T1000 (cell line): Measurements from ENCODE around the gene CDK17.
"Not testable (repeated sequence)": the region's sequence is repeated elsewhere in the genome, so short reads cannot be mapped to it uniquely, and the experiment has no call there.

Source experiments
- DNase-seq: peaks from one replicate; lab custom pipeline; 2025; ENCODE audit warnings: mixed read lengths; lab: John Stamatoyannopoulos, UW

The CDK17 gene

DNA sequence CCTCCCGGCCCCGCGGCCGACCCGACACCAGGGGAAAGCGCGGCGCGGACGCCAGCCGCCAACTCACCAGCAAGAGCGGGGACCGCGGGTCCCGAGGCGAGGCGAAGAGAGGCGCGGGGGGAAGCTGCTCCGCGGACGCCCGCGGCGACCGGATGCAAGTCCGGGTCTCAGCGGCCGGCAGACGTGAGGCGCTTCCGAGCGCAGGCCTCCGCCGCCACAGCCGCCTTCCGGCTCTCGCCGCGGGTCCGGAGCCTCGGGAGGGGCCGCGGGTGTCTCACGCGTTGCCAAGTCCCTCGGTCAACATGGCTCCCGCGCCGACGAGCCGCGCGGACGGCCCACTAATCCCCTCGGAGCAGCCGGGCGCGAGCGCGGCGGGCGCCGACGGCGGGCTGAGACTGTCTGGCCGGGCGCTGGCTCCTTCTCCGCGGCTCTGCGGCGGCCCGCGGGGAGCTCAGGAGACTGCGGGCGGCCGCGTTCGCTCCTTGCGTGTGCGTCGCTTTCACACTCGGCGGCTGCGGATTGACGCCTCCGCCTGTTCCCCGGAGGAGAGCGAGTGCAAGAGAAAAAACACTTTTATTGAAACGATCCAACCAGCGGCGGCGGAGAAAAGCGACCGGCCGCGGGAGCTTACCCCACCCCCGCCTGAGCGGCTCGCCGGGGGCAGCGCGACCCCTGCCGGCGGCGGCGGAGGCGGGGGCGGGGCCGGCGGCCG, at the start of gene CDK17:
Gene CDK17 (minus strand): TSS at position 521 of the 712 bp plus-strand sequence. CDS start 65,603 bp downstream, outside the sequence.
- DNase-seq = peak; percentile 87

DNA sequence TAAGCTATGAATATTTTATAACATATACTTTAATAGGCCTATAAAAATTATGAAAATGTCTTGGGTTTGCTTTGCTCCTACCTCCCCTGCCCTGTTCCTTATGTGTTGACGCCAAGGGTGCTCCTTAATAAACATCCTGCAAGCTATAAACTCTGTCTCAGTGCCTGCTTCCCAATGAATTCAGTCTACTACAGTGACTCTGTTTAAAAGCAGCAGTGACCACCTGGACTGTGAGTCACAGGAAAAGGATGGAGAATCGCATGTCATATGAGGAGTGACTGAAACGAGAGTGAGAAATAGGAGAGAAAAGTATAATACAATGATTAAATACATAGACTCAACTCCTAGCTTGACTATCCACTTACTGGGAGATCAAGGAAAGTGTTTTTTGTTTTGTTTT, 48.1 kb upstream of the CDK17 start:
- DNase-seq = no peak

GRCh38 chr12:96447256-96447655, 47.0 kb upstream of the CDK17 start:
- no peak for DNase-seq

DNA sequence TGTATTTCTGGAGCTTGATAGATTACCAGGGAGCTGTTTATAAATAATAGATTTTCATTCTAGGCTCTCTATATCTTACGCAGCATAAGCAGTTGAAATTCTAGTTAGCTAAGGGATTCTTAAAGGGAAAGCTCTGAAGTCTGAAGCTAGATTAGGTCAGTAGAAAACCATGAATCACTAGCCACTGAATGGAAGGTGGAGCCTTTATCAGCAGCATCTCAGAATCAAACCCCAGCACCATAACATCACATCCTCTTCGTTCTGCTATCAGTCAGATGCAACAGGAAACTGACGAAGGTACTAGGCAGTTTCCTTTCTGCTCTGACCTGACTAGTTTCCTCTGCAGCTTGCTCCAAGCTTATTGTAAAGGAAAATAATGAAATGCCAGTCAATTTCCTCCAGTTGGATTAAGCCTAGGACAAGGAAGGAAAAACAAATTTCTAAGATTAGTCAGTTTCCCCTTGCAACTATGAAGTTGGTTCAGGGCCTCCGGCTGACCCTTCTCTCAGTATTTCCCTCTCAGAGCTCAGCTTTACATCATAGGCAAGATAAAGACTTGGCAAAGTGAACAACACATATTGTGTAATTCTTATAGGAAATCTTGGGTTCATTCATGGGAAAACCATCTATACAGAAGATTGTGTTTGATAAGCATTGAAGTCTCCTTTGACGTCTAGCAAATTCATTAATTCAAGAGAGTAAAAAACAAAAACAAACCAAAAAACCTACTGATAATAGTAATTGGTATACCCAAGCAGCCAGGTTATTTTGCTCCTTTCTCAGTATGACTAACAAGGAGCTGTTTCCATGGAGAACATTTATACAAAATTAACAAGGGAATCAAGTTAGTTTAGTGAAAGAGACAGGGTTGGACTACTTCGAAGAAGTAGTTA, 45.7 kb upstream of the CDK17 start:
- peak; percentile 68 for DNase-seq

DNA sequence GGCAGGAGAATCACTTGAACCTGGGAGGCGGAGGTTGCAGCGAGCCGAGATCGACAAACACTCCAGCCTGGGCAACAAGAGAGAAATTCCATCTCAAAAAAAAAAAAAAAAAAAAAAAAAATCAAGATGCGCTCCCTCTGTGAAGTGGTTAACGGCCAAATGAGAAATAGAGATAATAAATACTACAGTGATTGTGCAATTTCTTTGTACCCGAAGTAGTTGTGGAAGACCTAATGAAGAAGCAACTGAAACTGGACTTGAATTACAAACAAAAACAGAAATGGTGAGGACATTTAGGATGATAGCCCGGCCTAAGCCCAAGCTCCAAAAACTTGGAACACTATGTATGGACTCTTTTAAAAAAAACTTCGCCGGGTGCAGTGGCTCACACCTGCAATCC, 44.2 kb upstream of the CDK17 start:
- no peak for DNase-seq

- no peak for DNase-seq
These were observed 42.7 kb upstream of the CDK17 start for GRCh38 chr12:96442906-96443305.

DNA sequence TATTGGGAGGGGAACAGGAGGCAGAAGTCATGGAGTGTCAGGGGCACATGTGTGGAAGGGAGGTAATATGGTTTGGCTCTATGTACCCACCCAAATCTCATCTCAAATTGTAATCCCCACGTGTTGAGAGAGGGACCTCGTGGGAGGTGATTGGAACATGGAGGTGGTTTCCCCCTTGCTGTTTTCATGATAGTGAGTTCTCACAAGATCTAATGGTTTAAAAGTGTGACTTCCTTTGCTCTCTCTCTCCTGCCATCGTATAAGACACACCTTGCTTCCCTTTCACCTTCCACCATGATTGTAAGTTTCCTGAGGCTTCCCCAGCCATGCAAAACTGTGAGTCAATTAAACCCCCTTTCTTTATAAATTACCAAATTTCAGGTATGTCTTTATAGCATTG, 41.6 kb upstream of the CDK17 start:
- no peak for DNase-seq

DNA sequence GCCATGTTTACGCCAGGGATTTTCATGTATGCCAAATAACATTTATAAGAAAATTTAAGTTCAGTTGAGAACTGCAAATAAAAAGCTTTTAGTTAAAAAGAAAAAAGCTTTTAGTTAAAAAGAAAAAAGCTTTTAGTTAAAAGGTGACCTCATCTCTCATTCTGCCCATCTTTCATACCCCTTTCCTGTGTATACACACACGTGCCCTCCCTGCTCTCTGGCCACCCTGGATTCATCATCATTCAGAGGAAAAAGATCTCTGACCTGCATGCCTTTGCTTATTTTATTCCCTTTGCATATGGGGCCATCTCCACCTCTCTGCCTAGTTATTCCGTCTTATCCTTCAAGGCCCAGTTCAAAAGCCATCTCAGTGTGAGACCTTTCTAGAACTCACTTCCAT, 38.1 kb upstream of the CDK17 start:
- DNase-seq = no peak

DNA sequence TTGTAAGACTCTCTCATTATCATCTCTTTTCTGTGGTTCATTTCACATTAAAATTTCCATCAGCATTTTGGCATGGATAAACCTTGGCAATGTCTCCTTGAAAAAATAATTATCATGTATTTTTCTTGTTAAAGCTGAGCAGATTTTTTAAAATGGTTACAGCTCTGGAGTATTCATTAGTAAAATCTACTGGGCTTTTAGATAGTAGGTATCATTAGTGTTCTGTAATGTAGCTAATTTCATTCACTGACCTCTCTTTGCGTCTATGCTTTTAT, 36.9 kb upstream of the CDK17 start:
- no peak for DNase-seq

DNA sequence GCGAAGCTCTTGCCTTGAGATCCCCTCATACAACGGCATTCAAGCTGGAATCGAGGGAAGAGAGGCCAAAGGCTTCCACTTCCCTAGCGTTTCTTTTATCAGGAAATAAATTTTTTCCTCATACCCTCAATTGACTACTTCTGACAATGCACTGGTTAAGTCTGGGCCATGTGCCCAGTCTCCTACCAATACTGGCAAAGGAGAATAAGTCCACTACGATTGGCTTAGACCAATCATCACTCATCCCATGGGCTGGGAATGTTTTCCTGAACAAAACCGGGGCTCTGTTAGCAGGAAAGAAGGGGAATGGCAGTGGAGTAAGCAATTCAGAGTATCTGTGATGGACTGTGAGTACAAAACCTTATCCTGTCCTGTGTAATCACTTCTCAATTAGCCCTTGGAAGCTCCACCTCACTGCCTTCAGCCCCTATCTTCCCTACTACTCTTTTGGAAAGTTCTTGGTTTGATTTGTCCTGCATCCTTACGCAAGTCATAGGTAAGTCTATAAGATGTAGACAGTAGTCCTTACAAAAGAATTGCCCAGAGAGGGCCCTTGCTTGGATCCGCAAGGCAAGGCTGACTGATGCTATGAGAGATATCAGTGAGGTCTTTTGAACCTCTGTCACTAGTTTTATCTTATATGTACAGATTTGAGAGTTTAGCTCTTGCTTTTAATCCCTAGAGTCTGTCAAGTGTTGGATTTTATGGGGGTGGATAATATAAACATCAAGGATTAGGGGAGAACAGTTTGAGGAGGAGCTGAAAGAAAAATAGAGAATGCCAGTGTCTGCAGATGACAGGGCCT, 36.3 kb upstream of the CDK17 start:
- no peak for DNase-seq

GRCh38 chr12:96434107-96434506, 33.9 kb upstream of the CDK17 start:
- peak; percentile 73 for DNase-seq

GRCh38 chr12:96432496-96433321, 32.5 kb upstream of the CDK17 start:
- DNase-seq = not testable (repeated sequence)

GRCh38 chr12:96431067-96431466, 30.8 kb upstream of the CDK17 start:
- peak; percentile 27 for DNase-seq

DNA sequence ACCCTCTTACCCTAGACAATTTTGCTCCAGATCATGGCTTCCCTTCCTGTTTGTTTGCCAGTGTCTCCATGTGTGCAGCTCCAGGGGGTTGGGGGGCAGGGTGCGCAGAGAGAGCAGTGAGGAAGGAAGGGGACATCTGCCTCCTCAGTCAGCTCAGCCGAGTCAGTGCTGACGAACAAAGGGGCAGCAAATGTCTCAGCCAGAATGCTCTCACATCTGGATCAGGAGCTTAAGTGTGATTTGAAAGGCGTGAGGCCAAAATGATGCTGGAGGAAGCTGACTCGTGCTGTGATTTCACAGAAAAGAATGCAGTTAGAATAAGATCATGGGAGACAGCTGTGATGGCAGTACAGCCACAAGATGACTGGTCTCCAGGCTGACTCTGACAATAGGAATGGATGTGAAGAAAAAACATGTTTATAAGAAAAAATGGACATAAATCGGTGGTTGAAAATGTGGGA, 27.1 kb upstream of the CDK17 start:
- DNase-seq = peak; percentile 99

- no peak for DNase-seq
These were observed 25.7 kb upstream of the CDK17 start for GRCh38 chr12:96425951-96426350.

- peak; percentile 41 for DNase-seq
These were observed 25.1 kb upstream of the CDK17 start for GRCh38 chr12:96425321-96425720.

DNA sequence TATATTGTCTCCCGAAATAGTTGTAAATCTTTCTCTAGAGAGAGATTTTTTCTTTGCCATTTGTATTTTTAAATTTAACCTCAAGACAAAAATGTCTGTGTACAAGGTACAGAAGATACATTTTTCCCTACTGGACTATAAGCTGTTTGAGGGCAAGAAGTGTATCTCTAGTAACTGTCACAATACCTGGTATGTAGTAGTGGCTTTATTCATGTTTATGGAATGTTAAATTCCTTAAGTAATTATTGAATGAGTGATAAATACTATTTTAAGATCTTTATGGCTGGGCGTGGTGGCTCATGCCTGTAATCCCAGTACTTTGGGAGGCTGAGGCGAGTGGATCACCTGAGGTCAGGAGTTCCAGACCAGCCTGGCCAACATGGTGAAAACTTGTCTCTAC, 24.4 kb upstream of the CDK17 start:
- no peak for DNase-seq

DNA sequence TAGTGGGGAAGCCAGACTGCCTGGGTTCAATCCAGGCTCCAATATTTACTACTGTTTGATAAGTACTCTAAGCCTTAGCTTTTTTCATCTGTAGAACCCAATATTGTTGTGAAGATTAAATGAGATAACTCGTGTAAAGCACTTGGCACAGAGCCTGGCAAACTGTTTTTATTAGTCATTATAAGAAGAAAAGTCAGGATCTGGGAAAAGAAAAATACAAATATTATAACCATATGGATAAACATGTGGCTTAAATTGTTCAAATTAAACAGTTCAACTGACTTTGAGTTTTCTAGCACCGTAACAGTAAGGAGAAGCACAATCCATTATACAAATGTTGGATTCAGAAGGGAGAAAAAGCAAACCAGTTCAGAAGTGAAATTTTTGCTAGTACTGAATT, 22.0 kb upstream of the CDK17 start:
- DNase-seq = no peak

- DNase-seq = no peak
These were observed 20.8 kb upstream of the CDK17 start for GRCh38 chr12:96421014-96421413.

GRCh38 chr12:96420277-96420835, 20.1 kb upstream of the CDK17 start:
- DNase-seq = no peak

DNA sequence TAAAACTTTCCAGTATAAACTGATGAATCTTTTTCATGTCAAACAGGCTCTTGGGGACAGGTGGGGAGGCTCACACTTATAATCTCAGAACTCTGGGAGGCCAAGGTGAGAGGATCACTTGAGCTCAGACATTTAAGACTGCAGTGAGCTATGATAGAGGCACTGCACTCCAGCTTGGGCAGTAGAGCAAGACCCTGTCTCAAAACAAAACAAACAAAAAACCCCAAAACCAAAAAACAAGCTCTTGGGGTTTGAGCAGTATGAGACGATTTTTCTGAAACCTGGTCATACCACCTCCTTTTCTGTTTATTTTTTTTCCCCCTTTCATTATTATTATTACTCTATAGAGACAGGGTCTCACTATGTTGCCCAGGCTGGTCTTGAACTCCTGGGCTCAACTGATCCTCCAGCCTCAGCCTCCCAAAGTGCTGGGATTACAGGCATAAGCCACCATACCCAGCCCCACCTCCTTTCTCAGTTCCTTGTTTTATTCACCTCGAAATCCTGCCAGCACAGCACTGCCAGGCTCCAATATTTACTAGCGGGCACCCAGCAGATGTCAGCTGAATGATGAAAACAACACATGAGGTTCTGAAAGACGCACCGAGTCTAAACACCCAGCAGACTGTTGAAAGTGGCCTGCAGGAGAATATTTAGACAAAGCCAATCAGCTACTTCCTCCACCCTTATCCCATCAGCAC, 19.5 kb upstream of the CDK17 start:
- no peak for DNase-seq
